ENCODE measurements around the gene GABRR3.

DNA sequence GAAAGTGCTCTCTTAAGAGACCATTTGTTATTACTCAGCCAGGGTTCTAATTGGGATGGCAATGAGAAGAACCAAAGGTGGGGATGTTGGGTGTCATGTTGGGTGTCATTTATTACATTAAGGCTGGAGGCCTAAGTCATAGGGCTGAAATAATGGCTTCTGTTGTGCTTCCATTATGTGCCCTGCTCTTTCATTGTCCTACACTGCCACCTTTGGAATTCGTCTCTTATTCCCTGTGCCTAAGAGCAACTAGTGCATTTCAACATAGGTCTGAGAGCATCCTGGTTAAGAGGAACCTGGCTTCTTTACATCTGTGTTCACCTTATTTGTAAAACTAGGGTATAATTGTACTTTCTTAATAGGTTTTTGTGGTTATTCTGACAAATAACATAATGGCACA lies 95.1 kb downstream of the GABRR3 start:
- TF ChIP-seq, protein P1, sequence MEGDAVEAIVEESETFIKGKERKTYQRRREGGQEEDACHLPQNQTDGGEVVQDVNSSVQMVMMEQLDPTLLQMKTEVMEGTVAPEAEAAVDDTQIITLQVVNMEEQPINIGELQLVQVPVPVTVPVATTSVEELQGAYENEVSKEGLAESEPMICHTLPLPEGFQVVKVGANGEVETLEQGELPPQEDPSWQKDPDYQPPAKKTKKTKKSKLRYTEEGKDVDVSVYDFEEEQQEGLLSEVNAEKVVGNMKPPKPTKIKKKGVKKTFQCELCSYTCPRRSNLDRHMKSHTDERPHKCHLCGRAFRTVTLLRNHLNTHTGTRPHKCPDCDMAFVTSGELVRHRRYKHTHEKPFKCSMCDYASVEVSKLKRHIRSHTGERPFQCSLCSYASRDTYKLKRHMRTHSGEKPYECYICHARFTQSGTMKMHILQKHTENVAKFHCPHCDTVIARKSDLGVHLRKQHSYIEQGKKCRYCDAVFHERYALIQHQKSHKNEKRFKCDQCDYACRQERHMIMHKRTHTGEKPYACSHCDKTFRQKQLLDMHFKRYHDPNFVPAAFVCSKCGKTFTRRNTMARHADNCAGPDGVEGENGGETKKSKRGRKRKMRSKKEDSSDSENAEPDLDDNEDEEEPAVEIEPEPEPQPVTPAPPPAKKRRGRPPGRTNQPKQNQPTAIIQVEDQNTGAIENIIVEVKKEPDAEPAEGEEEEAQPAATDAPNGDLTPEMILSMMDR (optimal IDR thresholded peaks at IDR 0.05 in 1 of 3, IDR thresholded peaks at IDR 0.05 in 1 of 3, conservative IDR thresholded peaks at IDR 0.05 in 1 of 3; ENCODE audit: extremely low read depth in 1 of 3, insufficient read depth in 2 of 3, low read length in 3 of 3), result peak in 1 of 3 experiments; percentile 36
- TF ChIP-seq EZH2 (IDR thresholded peaks at IDR 0.05; ENCODE audit: low read length), result no peak
